ENCODE data around the gene GTF3C4. TPM values are rescaled to one million over a fixed set of nuclear protein-coding genes. Genes with fewer than 3 reads are reported as not detected.
"Not testable (repeated sequence)": the region's sequence is repeated elsewhere in the genome, so short reads cannot be mapped to it uniquely, and the experiment has no call there.

GTF3C4 gene
- total and polyA plus RNA-seq, 2 experiments from 2014 or later = 9.5 to 39.6 TPM

DNA sequence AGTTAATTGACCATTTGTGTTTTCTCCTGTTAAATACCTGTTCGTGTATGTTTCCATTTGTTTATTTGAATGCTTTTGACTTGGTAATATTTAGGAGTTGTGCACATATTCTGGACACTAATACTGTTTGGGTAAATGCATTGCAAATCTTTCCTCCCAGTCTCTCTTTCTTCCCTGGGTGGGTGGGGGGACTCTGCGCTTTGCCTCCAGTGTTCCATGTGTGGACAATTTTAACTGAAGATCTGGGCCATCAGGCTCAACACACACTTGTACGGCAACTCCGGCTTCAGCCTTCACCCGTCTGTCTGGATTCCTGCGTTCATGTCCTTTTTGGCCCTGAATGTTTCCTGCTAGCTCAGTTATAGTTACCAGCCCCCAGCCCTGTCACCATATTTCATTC, 40.1 kb downstream of the GTF3C4 start:
- no peak for TF ChIP-seq POLR2AphosphoS5 (IDR thresholded peaks at IDR 0.05; ENCODE audit: low read depth)
- no peak for TF ChIP-seq CREB1 (CRISPR knock-in tag; IDR thresholded peaks at IDR 0.05; ENCODE audit: low read depth)
- no peak for TF ChIP-seq STAT1 (IDR thresholded peaks at IDR 0.05; ENCODE audit: unreplicated experiment)
- no peak for TF ChIP-seq REST (IDR thresholded peaks at IDR 0.05; ENCODE audit: unreplicated experiment)
- no peak for TF ChIP-seq EZH2 (IDR thresholded peaks at IDR 0.05; ENCODE audit: low read depth, unreplicated experiment)
- Mint-ChIP-seq H3K9me3 (no peaks in the 10 kb centered on the region; the same call in 2 of the 3 replicates), H3K27ac (no peak overlapping the region), H3K27me3 (ENCODE audit: insufficient read depth, low read depth, poor library complexity) (no peaks in the 10 kb centered on the region), H3K4me3 (no peak overlapping the region), H3K4me1 (no peaks in the 10 kb centered on the region), H3K36me3 (ENCODE audit: low read depth) (no peaks in the 10 kb centered on the region)
- no peaks in the 10 kb centered on the region for H4K20me1 ChIP-seq (replicated peaks; ENCODE audit: insufficient read depth)
- ATAC-seq (no peak), DNase-seq (ENCODE audit: low spot score) (no peak)
- H3F3A ChIP-seq (replicated peaks; ENCODE audit: low read depth) = no peaks in the 10 kb centered on the region
- H3K27me3 ChIP-seq (ENCODE audit: insufficient read depth) = no peaks in the 10 kb centered on the region
- no peaks in the 10 kb centered on the region for H3K36me3 ChIP-seq (ENCODE audit: insufficient read depth)
- no peak overlapping the region for H3K4me3 ChIP-seq
- H3K4me2 ChIP-seq = no peak overlapping the region
- H3K4me1 ChIP-seq (ENCODE audit: insufficient read depth) = no peaks in the 10 kb centered on the region
- no peak overlapping the region for H2AFZ ChIP-seq
- no peaks in the 10 kb centered on the region for H3K79me2 ChIP-seq (replicated peaks; ENCODE audit: insufficient read depth)
- no peak overlapping the region for H3K27ac ChIP-seq (ENCODE audit: low read depth)
- no peaks in the 10 kb centered on the region for H3K9me2 ChIP-seq (ENCODE audit: insufficient read depth)

DNA sequence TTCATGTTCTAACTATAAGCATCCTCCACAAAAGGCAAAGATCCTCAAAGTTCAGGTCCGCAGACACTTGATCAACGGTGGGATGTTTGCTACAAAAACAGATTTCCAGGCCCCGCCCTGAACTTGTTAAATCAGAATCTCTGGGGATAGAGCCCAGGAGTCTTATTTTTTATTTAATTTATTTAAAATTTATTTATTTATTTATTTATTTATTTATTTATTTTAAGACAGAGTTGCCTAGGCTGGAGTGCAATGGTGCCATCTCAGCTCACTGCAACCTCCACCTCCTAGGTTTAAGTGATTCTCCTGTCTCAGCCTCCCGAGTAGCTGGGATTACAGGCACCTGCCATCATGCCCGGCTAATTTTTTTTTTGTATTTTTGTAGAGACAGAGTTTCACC, 40.9 kb downstream of the GTF3C4 start:
- H3K36me3 ChIP-seq (ENCODE audit: insufficient read depth); DNase-seq (ENCODE audit: low spot score); H3K27me3 ChIP-seq (ENCODE audit: insufficient read depth); H4K20me1 ChIP-seq (replicated peaks; ENCODE audit: insufficient read depth); H3K9me2 ChIP-seq (ENCODE audit: insufficient read depth); ATAC-seq; H3K36me3 Mint-ChIP-seq (ENCODE audit: low read depth); H3K9me3 Mint-ChIP-seq; H3K4me2 ChIP-seq; H3K27ac ChIP-seq (ENCODE audit: low read depth); H3K4me3 ChIP-seq; H3F3A ChIP-seq (replicated peaks; ENCODE audit: low read depth); H3K79me2 ChIP-seq (replicated peaks; ENCODE audit: insufficient read depth); H3K4me1 Mint-ChIP-seq; H3K4me3 Mint-ChIP-seq; H3K27ac Mint-ChIP-seq; H3K27me3 Mint-ChIP-seq (ENCODE audit: insufficient read depth, low read depth, poor library complexity); H2AFZ ChIP-seq; H3K4me1 ChIP-seq (ENCODE audit: insufficient read depth): not testable (repeated sequence)

- no peaks in the 10 kb centered on the region for H3K79me2 ChIP-seq (replicated peaks; ENCODE audit: insufficient read depth)
- Mint-ChIP-seq H3K4me3 (no peak overlapping the region), H3K9me3 (no peaks in the 10 kb centered on the region; the same call in 2 of the 3 replicates), H3K36me3 (ENCODE audit: low read depth) (no peaks in the 10 kb centered on the region), H3K27me3 (ENCODE audit: insufficient read depth, low read depth, poor library complexity) (no peaks in the 10 kb centered on the region), H3K4me1 (no peaks in the 10 kb centered on the region), H3K27ac (no peak overlapping the region)
- no peaks in the 10 kb centered on the region for H3K27me3 ChIP-seq (ENCODE audit: insufficient read depth)
- no peaks in the 10 kb centered on the region for H3K36me3 ChIP-seq (ENCODE audit: insufficient read depth)
- H4K20me1 ChIP-seq (replicated peaks; ENCODE audit: insufficient read depth) = no peaks in the 10 kb centered on the region
- TF ChIP-seq ZNF114 (CRISPR knock-in tag; IDR thresholded peaks at IDR 0.05) = no peak
- no peak overlapping the region for H3K4me2 ChIP-seq
- H3K27ac ChIP-seq (ENCODE audit: low read depth) = no peak overlapping the region
- no peaks in the 10 kb centered on the region for H3K9me2 ChIP-seq (ENCODE audit: insufficient read depth)
- DNase-seq (ENCODE audit: low spot score) (no peak), ATAC-seq (no peak)
- H3K4me1 ChIP-seq (ENCODE audit: insufficient read depth) = no peaks in the 10 kb centered on the region
- no peaks in the 10 kb centered on the region for H3F3A ChIP-seq (replicated peaks; ENCODE audit: low read depth)
- no peak overlapping the region for H3K4me3 ChIP-seq
- H2AFZ ChIP-seq = no peak overlapping the region
Measured at GRCh38 chr9:132711846-132712245, 41.6 kb downstream of the GTF3C4 start.

All from GM23338 (cell line).